ENCODE data around the gene SFMBT1.

The SFMBT1 gene

DNA sequence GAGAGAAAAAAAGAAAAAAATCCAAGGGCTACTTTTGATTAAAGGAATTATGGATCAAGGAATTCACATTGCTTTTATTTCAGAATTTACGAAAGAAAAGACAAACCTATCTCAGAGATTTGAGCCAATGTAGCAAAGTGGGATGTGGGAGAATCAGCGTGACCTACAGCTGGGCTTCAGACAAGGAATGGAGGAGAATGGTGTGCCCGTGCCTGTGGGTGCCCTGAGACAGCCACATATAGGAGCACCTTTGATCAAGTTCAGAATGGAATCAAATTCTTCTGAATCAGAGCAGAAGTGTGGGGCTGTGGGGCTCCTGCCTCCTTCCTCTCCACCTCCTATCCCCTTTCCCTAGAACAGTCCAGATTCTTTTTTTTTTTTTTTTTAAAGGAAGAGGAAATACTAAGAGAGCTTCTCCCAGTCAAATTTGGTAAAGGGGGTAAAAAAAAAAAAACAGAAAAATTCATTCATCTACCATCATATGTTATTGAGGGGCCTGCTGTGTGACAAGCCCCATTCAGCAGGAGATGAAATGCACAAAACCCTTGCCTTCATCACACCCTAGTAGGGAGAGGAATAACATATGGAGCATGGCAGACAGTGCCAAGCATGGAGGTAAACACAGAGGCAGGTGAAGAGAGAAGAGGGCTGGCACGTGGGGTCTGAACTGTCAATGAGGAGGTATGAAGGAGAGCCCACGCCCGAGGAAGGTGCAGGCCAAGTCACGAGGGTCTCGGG lies 186.0 kb downstream of the SFMBT1 start:
- DNase-seq (ENCODE audit: insufficient read length, low spot score), result no peak
- FAIRE-seq, result no peak

DNA sequence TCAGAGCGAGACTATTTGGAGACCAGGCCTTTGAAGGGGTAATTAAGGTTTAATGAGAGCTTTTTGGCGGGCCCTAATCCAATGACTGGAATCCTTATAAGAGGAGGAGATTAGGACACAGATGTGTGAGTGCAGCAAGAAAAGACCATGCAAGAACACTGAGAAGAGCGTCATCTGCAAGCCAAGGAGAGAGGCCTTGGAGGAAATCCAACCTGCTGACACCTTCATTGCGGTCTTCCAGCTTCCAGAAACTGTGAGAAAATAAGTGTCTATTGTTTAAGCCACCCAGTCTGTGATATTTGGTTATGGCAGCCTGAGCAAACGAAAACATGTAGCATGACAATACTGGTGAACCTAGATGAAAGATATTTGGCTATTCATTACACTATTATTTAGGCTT lies 188.0 kb downstream of the SFMBT1 start:
- FAIRE-seq (no peak), DNase-seq (ENCODE audit: insufficient read length, low spot score) (no peak)

DNA sequence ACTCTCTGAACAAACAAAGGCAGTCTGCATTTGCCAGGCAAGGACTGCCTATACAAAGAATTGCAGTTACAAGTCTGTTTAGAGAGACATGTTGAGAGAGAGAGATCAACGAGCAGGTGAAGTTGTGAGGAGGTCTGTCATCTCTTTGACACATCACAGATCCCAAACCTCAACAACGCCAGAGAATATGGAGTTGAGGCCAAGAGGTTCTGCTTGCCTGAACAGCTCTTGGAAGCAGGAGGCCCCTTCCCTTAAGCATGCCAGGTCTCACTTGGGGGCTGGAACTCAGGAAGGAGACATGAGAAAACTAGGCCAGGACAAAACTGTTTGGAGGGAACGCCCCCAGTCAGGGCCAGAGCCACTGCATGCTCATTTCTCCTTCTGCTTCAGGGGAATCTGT lies 188.7 kb downstream of the SFMBT1 start:
- FAIRE-seq (no peak), DNase-seq (ENCODE audit: insufficient read length, low spot score) (no peak)

DNA sequence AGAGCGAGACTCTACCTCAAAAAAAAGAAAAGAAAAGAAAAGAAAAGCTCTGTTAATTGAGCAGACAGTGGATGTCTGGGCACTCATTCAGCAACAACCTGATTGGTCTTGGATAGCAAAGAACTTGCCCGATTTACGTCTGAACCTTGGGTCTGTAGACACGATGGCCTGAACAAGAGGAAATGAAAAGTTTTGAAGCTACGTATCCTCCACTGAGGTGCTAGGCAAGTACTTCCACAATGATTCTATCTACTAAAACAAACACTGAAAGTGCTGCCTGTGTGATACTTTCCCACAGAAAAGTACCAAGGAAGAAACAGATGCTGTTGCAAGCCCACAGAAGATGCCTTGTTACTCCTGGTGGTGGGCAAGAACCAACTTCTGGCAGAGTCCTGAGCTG lies 189.2 kb downstream of the SFMBT1 start:
- DNase-seq (ENCODE audit: insufficient read length, low spot score), result no peak
- FAIRE-seq, result no peak

DNA sequence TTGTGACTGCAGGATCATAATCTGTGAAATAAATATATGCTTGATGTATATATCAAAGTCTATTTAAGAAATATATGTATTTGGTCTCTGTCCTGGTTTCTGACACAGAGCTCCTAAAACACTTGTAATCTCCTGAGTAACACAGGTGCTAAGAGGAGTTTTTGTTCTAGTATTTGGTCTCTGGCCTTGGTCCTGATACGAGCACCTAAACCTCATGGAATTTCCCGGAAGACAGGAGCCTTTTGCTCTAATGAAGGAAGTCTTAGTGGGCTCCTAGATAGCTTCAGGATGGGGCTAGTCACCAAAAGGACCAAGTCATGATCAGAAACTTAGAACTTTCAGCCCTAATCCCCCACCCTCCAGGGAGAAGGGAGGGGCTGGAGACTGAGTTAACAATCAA lies 191.9 kb downstream of the SFMBT1 start:
- DNase-seq (ENCODE audit: insufficient read length, low spot score) (no peak), FAIRE-seq (no peak)

Measured in GM19239 (cell line).